Left ventricle myocardium inferior (tissue), 1 donor: ENCODE data around the gene MIB2. TPM values are rescaled to one million over a fixed set of nuclear protein-coding genes. Genes with fewer than 3 reads are reported as not detected.
"Not testable (repeated sequence)": the region's sequence is repeated elsewhere in the genome, so short reads cannot be mapped to it uniquely, and the experiment has no call there.

Experiments used
- DNase-seq: peaks from one replicate; pipeline ENCODE4 v3.0.0-alpha.2; 2020
- H3K27ac ChIP-seq: fragments of 200-600 bp; replicated peaks from 2 replicates; pipeline ENCODE4 v1.8.0; 2021
- H3K27me3 ChIP-seq: fragments of 200-600 bp; 2 replicates; pipeline ENCODE4 v1.8.0; 2021; ENCODE audit warnings: low read depth
- H3K36me3 ChIP-seq: fragments of 200-600 bp; 2 replicates; pipeline ENCODE4 v1.8.0; 2021
- H3K4me1 ChIP-seq: fragments of 200-600 bp; 2 replicates; pipeline ENCODE4 v1.8.0; 2021
- H3K4me3 ChIP-seq: fragments of 200-600 bp; 2 replicates; pipeline ENCODE4 v1.8.0; 2021; ENCODE audit warnings: mild to moderate bottlenecking, moderate library complexity
- H3K9me3 ChIP-seq: fragments of 200-600 bp; replicated peaks from 2 replicates; pipeline ENCODE4 v1.8.0; 2021
- CTCF ChIP-seq: fragments of 200-600 bp; IDR thresholded peaks from 2 replicates; pipeline ENCODE4 v1.8.0; 2021; ENCODE audit warnings: antibody characterized with exemption, mild to moderate bottlenecking, borderline replicate concordance
- intact Hi-C: fragments of 100-400 bp; cut with micrococcal nuclease; formaldehyde crosslinking; loops from one replicate; pipeline ENCODE4 v1.11.0; 2022
- total RNA-seq: library from RNA; stranded (reverse); fragmentation: NEBNext Ultra II Directional; extraction: Animal tissue kit (Norgen Biotek cat#: 25700); gene quantifications from one replicate; pipeline ENCODE4 v1.2.1, GENCODE V29; 2021
- donor health status: DM: no; HTN: yes; CAD: no; lungs with severe emphysema.

The MIB2 gene
- total RNA-seq, 1 donor from 2014 or later = 129 TPM

- H3K27ac ChIP-seq = no peak overlapping the region
- no peaks in the 10 kb centered on the region for H3K27me3 ChIP-seq
- no peak overlapping the region for H3K4me3 ChIP-seq
- peaks cover 5% of the 10 kb centered on the region for H3K4me1 ChIP-seq
- no peak for TF ChIP-seq CTCF
- no peak for DNase-seq
- intact Hi-C loops = no loop called here
- peaks cover 53% of the 10 kb centered on the region for H3K36me3 ChIP-seq
- no peaks in the 10 kb centered on the region for H3K9me3 ChIP-seq
Measured at GRCh38 chr1:1666526-1666925, 51.2 kb downstream of the MIB2 start.

GRCh38 chr1:1669468-1670440, 54.5 kb downstream of the MIB2 start:
- Histone ChIP-seq H3K27me3 (no peaks in the 10 kb centered on the region), H3K36me3 (peaks cover 71% of the 10 kb centered on the region), H3K27ac (peak overlapping the region; percentile 83), H3K9me3 (no peaks in the 10 kb centered on the region), H3K4me3 (peak overlapping the region; percentile 38), H3K4me1 (peaks cover 5% of the 10 kb centered on the region)
- no peak for DNase-seq
- no peak for TF ChIP-seq CTCF
- intact Hi-C loops = no loop called here

GRCh38 chr1:1670866-1671265, 55.6 kb downstream of the MIB2 start:
- H3K4me3 ChIP-seq = no peak overlapping the region
- no peak for DNase-seq
- peaks cover 65% of the 10 kb centered on the region for H3K36me3 ChIP-seq
- H3K27ac ChIP-seq = no peak overlapping the region
- peaks cover 5% of the 10 kb centered on the region for H3K4me1 ChIP-seq
- TF ChIP-seq CTCF = no peak
- no peaks in the 10 kb centered on the region for H3K9me3 ChIP-seq
- intact Hi-C loops = no loop called here
- H3K27me3 ChIP-seq = no peaks in the 10 kb centered on the region

GRCh38 chr1:1671365-1672119, 56.2 kb downstream of the MIB2 start:
- TF ChIP-seq CTCF = no peak
- DNase-seq = no peak
- no peak overlapping the region for H3K27ac ChIP-seq
- H3K36me3 ChIP-seq = peaks cover 58% of the 10 kb centered on the region
- intact Hi-C loops = no loop called here
- H3K4me1 ChIP-seq = peaks cover 5% of the 10 kb centered on the region
- no peaks in the 10 kb centered on the region for H3K9me3 ChIP-seq
- H3K4me3 ChIP-seq = no peak overlapping the region
- no peaks in the 10 kb centered on the region for H3K27me3 ChIP-seq

- Histone ChIP-seq H3K4me3 (no peak overlapping the region), H3K27me3 (no peaks in the 10 kb centered on the region), H3K4me1 (peaks cover 6% of the 10 kb centered on the region), H3K9me3 (no peaks in the 10 kb centered on the region), H3K36me3 (peaks cover 53% of the 10 kb centered on the region), H3K27ac (no peak overlapping the region)
- intact Hi-C loops = no loop called here
- TF ChIP-seq CTCF = no peak
- DNase-seq = no peak
Measured at GRCh38 chr1:1672181-1672965, 57.1 kb downstream of the MIB2 start.

GRCh38 chr1:1674806-1675205, 59.5 kb downstream of the MIB2 start:
- intact Hi-C loops, H3K4me3 ChIP-seq, DNase-seq, H3K27ac ChIP-seq, H3K27me3 ChIP-seq, H3K9me3 ChIP-seq: not testable (repeated sequence)
- Histone ChIP-seq H3K4me1 (peaks cover 19% of the 10 kb centered on the region), H3K36me3 (peaks cover 34% of the 10 kb centered on the region)

- DNase-seq, H3K27me3 ChIP-seq: not testable (repeated sequence)
Measured at GRCh38 chr1:1675218-1675617, 59.9 kb downstream of the MIB2 start.

GRCh38 chr1:1676087-1676486, 60.8 kb downstream of the MIB2 start:
- Histone ChIP-seq H3K4me1 (peaks cover 28% of the 10 kb centered on the region), H3K36me3 (peaks cover 27% of the 10 kb centered on the region)
- intact Hi-C loops, H3K27ac ChIP-seq, DNase-seq, H3K9me3 ChIP-seq, H3K4me3 ChIP-seq, H3K27me3 ChIP-seq: not testable (repeated sequence)

More at GRCh38 chr1:1675218-1675617, 59.9 kb downstream of the MIB2 start:
- Histone ChIP-seq H3K4me1 (peaks cover 20% of the 10 kb centered on the region), H3K36me3 (peaks cover 34% of the 10 kb centered on the region)
- intact Hi-C loops, H3K4me3 ChIP-seq, H3K27ac ChIP-seq, H3K9me3 ChIP-seq: not testable (repeated sequence)
